Fibroblast of skin of scalp (primary cell): ENCODE data around the gene SAG.
"Not testable (repeated sequence)": the region's sequence is repeated elsewhere in the genome, so short reads cannot be mapped to it uniquely, and the experiment has no call there.

Experiments
- DNase-seq: peaks from one replicate; pipeline ENCODE4 v3.0.0-alpha.2; 2013

The SAG gene

GRCh38 chr2:233356546-233357308 lies 49.1 kb downstream of the SAG start:
- no peak for DNase-seq

GRCh38 chr2:233358335-233358734 lies 50.7 kb downstream of the SAG start:
- no peak for DNase-seq

DNA sequence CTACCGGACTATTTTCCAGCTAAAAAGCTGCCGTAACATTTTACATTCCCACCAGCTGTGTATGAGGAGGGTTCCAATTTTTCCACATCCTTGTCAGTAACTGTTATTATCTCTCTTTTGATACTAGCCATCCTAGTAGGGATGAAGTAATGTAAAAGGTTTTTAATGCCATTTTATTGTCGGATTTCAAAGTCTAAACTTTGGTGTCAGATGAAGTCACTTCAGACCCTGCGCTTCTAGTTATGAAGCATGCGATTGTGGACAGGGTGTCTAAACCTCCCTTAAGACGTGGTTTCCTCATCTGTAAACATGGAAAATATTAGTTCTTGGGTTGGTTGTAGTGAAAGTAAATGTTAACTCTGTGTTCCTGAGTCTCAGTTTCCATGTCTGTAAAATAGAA lies 51.3 kb downstream of the SAG start:
- DNase-seq = no peak

DNA sequence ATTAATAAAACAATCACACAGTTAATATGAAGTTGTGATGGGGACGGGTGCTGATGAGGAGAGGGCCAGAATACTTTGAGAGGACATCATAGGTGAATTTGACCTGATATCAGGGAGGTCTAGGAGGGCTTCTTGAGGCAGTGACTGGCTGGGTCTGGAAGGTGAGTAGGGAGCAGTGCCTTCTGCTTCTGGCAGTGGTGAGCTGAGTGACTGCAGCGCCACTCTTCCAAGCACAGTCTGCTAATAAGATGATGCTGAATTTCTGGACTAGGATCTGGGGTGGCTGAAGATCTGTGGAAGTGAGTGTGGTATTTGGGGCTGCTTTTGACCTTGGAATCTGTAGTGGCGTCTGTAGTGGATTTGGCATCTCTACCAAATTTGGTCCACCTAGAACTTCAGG lies 52.2 kb downstream of the SAG start:
- no peak for DNase-seq

DNA sequence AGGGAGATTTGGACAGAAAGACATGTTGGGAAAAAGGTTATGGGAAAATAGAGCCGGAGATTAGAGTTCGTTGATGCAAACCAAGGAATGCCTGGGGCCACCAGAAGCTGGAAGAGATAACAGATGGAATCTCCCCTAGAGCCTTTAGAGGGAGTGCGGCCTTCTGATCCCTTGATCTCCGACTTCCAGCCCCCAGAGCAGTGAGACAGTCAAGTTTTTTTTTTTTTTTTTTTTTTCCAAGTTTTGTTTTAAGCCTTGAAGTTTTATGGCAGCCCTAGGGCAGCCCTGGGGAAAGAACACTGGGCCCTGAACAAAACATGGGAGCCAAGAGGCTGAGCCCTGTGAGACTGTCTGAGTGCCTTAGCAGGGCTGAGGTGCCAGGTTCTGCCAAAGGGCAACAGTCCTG lies 53.2 kb downstream of the SAG start:
- DNase-seq = no peak

- DNase-seq = no peak
These were observed 53.7 kb downstream of the SAG start for GRCh38 chr2:233361297-233361696.

DNA sequence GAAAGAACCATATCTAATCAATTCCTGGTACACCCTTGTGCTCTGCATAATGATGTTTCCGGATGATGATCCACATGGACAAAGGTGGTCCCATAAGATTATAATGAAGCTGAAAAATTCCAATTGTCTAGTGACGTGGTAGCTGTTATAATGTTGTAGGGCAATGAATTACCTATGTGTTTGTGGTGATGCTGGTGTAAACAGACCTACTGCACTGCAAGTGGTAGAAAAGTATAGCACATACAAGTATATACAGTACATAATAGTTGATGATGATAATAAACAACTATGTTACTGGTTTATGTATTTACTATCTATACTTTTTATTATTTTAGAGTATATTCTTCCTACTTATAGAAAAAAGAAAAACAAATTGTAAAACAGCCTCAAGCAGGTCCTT lies 55.1 kb downstream of the SAG start:
- no peak for DNase-seq

GRCh38 chr2:233363744-233364235 lies 56.2 kb downstream of the SAG start:
- no peak for DNase-seq

GRCh38 chr2:233365861-233366520 lies 58.4 kb downstream of the SAG start:
- no peak for DNase-seq

- no peak for DNase-seq
These were observed 60.0 kb downstream of the SAG start for GRCh38 chr2:233367586-233367985.

DNA sequence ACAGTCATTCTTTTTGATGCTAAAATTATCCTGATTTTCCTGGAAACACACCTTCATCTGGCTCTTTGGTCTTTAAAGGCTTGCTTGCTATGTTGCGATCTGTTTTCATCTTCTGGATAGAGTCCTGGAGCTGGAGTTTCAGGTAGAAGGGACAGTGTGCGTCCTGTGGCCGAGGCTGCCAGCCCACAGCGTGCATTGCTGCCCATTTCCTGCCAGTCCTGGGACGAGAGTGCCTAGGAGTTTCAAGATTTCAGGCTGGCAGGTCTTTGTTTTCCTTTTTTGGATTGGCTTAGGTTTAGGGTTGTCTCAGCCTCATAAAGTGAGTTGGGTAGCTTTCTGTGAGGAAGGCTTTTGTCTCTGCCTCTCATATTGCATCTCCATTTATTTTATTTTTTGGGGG lies 61.1 kb downstream of the SAG start:
- no peak for DNase-seq

- DNase-seq = no peak
These were observed 61.8 kb downstream of the SAG start for GRCh38 chr2:233369462-233369861.

DNA sequence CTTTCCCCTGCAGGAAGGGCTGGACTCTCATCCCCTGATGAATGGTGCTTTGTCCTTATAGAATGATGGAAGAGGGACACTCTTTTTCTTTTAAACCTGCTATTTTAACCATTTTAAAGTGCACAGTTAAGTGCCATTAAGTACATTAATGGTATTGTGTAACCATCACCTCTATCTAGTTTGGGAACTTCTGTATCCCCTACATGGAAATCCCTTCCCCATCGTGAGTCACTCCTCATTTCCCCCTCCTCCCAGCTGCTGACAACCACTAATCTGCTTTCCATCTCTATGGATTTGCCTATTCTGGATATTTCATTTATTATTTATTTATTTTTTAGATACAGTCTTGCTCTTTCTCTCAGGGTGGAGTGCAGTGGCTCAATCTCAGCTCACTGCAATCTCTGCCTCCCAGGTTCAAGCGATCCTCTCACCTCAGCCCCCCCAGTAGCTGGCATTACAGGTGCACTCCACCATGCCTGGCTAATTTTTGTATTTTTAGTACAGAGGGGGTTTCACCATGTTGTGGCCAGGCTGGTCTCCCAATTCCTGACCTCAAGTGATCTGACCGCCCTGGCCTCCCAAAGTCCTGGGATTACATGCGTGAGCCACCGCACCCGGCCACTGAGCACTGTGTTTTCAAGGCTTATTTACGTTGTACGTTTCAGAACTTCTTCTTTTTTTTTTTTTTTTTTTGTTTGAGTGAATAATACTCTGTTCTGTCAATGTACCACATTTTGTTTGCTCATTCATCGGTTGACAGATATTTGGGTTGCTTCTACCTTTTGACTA lies 62.5 kb downstream of the SAG start:
- no peak for DNase-seq

- no peak for DNase-seq
These were observed 64.0 kb downstream of the SAG start for GRCh38 chr2:233371641-233372040.

- DNase-seq = no peak
These were observed 65.2 kb downstream of the SAG start for GRCh38 chr2:233372855-233373254.

DNA sequence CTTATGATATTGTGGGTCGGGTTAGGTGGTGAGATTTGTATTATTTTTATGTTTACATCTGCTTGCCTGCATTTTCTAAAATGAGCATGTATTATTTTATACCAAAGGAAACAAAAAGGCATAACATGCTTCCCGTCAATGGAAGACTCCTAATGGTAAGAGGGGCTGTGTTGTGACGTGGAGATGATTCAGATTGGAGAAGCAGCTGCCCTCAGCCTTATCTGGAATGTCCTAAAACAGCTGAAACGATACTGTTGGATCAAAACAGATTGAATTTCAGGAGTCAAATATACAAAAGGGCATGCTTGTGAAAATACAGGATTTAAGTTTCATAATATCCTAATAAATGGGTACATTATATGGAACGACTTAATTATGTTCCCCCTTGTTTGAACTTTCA lies 65.7 kb downstream of the SAG start:
- no peak for DNase-seq

GRCh38 chr2:233374776-233375175 lies 67.2 kb downstream of the SAG start:
- DNase-seq = not testable (repeated sequence)

- no peak for DNase-seq
These were observed 68.1 kb downstream of the SAG start for GRCh38 chr2:233375490-233376314.

DNA sequence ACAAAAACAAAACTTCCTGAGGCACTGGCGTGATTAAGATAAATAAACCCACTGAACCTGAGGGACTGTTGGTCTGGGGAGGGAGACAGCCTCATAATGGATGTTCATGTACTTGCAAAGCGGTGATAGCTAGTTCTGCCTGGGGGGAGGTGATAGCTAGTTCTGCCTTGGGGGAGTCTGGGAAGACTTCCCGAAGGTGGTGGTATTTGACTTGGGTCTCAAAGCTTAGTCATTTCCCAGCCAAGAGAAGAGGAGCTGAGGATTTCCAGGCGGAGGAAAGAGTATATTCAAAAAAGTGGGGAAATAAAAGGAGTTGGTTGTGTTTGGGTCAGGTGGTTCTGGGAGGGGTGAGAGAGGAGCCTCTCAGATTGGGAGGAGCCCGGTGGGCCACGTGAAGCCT lies 71.4 kb downstream of the SAG start:
- no peak for DNase-seq

- DNase-seq = no peak
These were observed 71.8 kb downstream of the SAG start for GRCh38 chr2:233379441-233379840.

DNA sequence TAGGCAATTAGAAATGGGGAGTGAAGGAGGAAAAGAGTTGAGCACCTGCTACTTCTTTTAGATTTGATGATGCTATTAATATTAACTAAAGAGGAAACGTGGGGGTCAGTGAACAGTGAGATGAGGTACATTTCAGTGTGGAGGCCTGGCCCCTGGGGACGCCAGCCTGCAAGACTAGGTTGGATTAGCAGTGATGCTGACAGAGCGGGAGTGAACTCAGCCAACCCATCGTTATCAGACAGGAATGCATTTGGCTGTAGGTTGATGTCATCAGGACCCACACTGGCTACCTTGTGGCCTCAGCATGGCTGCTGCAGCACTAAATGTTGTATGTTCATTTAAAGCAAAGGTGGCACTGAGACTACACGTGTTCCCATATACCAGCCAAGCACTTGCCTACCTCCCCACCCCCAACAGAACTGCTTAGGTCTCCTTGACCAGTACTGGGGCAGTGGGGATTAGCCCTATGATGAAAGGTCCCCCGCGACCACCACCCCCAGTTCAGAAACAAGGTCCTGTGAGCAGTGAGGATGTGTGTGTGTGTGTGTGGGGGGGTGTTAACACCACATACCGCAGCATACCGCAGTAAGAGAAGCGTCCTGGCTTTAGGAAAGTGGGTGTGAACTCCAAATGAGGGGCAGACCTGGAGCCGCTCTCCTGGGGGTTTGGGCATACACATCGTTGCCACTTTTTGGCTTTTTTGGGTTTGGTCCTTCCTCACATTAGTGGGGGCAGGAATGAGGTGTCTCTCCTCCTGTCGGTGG lies 72.7 kb downstream of the SAG start:
- DNase-seq = no peak
